OCI-LY3 (cell line): ENCODE results near the gene OR2T11.

Experiments
- CTCF ChIP-seq: fragments of 200-600, 300-600 bp; sonication (generic); IDR thresholded peaks from 2 replicates; pipeline ENCODE4 v1.5.1; 2014; ENCODE audit warnings: antibody characterized with exemption, low read length, low read depth
- EZH2phosphoT487 ChIP-seq: fragments of 200-600 bp; shearing (Covaris generic); IDR thresholded peaks from 2 replicates; pipeline ENCODE4 v1.6.1; 2018; ENCODE audit warnings: antibody characterized with exemption, mixed run types, low read depth

GRCh38 chr1:248585266-248585665 is 49.6 kb downstream of the OR2T11 start:
- no peak for TF ChIP-seq CTCF
- no peak for TF ChIP-seq EZH2phosphoT487
